ENCODE data around the gene GPR17. TPM values are rescaled to one million over a fixed set of nuclear protein-coding genes. Genes with fewer than 3 reads are reported as not detected.

GPR17 gene
- total and polyA plus RNA-seq, 2 experiments from 2014 or later = not detected

GRCh38 chr2:127648321-127648720, 2.4 kb downstream of the GPR17 start:
- H4K20me1 ChIP-seq (replicated peaks; ENCODE audit: insufficient read depth) = no peaks in the 10 kb centered on the region
- H3K9me2 ChIP-seq (ENCODE audit: insufficient read depth) = no peaks in the 10 kb centered on the region
- H3K79me2 ChIP-seq (replicated peaks; ENCODE audit: insufficient read depth) = no peaks in the 10 kb centered on the region
- H3K4me1 ChIP-seq (ENCODE audit: insufficient read depth) = no peaks in the 10 kb centered on the region
- no peaks in the 10 kb centered on the region for H3K9me3 Mint-ChIP-seq
- no peak overlapping the region for H3K27ac Mint-ChIP-seq
- no peak overlapping the region for H3K4me2 ChIP-seq
- no peak for ATAC-seq
- no peak overlapping the region for H3K4me3 ChIP-seq
- DNase-seq (ENCODE audit: low spot score) = no peak
- H3F3A ChIP-seq (replicated peaks; ENCODE audit: low read depth) = no peaks in the 10 kb centered on the region
- TF ChIP-seq JUNB (IDR thresholded peaks at IDR 0.05; ENCODE audit: unreplicated experiment) (no peak), POLR2AphosphoS5 (IDR thresholded peaks at IDR 0.05; ENCODE audit: low read depth) (no peak), STAT1 (IDR thresholded peaks at IDR 0.05; ENCODE audit: unreplicated experiment) (no peak), ETS1 (IDR thresholded peaks at IDR 0.05) (no peak), REST (IDR thresholded peaks at IDR 0.05; ENCODE audit: unreplicated experiment) (no peak), EZH2phosphoT487 (IDR thresholded peaks at IDR 0.05; ENCODE audit: unreplicated experiment) (no peak), ZNF462 (CRISPR knock-in tag; IDR thresholded peaks at IDR 0.05) (no peak), ZNF331 (CRISPR knock-in tag; IDR thresholded peaks at IDR 0.05; ENCODE audit: low read depth) (no peak), CREB1 (CRISPR knock-in tag; IDR thresholded peaks at IDR 0.05; ENCODE audit: low read depth) (no peak), EZH2 (IDR thresholded peaks at IDR 0.05; ENCODE audit: low read depth, unreplicated experiment) (no peak), ZNF114 (CRISPR knock-in tag; IDR thresholded peaks at IDR 0.05) (no peak), NANOG (IDR thresholded peaks at IDR 0.05; ENCODE audit: borderline replicate concordance) (no peak)
- H3K27me3 ChIP-seq (ENCODE audit: insufficient read depth) = no peaks in the 10 kb centered on the region
- H3K36me3 ChIP-seq (ENCODE audit: insufficient read depth) = no peaks in the 10 kb centered on the region
- H3K27me3 Mint-ChIP-seq (ENCODE audit: insufficient read depth, low read depth, poor library complexity) = peaks cover 16% of the 10 kb centered on the region
- no peak overlapping the region for H3K27ac ChIP-seq (ENCODE audit: low read depth)
- H3K4me1 Mint-ChIP-seq = peaks cover 11% of the 10 kb centered on the region
- H3K4me3 Mint-ChIP-seq = no peak overlapping the region
- H2AFZ ChIP-seq = no peak overlapping the region
- H3K36me3 Mint-ChIP-seq (ENCODE audit: low read depth) = no peaks in the 10 kb centered on the region; the same call in 2 of the 3 replicates

All from GM23338 (cell line).